ENCODE data around the gene ALDH3B1.

DNA sequence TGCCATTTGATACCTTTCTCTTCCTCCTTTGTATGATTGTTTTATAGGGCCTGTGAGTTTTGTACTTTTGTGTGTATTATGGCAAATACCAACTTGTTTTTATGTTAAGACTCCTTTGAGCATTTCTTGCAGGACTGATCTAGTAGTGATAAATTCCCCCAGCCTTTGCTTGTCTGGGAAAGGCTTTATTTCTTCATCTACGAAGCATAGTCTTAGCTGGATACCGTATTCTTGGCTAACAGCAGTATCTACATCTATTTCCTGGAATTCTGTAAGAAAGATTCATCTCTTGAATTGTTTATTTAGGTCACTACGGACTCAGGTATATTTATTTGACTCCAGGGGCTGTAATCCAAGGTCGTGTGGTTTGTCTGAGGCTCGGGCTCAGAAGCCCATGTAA, 14.4 kb downstream of the ALDH3B1 start:
- TF ChIP-seq, protein P1, sequence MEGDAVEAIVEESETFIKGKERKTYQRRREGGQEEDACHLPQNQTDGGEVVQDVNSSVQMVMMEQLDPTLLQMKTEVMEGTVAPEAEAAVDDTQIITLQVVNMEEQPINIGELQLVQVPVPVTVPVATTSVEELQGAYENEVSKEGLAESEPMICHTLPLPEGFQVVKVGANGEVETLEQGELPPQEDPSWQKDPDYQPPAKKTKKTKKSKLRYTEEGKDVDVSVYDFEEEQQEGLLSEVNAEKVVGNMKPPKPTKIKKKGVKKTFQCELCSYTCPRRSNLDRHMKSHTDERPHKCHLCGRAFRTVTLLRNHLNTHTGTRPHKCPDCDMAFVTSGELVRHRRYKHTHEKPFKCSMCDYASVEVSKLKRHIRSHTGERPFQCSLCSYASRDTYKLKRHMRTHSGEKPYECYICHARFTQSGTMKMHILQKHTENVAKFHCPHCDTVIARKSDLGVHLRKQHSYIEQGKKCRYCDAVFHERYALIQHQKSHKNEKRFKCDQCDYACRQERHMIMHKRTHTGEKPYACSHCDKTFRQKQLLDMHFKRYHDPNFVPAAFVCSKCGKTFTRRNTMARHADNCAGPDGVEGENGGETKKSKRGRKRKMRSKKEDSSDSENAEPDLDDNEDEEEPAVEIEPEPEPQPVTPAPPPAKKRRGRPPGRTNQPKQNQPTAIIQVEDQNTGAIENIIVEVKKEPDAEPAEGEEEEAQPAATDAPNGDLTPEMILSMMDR (IDR thresholded peaks at IDR 0.05; ENCODE audit: low read depth, low read length) = no peak
- TF ChIP-seq POLR2A (IDR thresholded peaks at IDR 0.05; ENCODE audit: extremely low read depth, insufficient read length) (no peak), MYC (IDR thresholded peaks at IDR 0.05; ENCODE audit: low read depth, low read length) (no peak)
- TF ChIP-seq, protein P2, sequence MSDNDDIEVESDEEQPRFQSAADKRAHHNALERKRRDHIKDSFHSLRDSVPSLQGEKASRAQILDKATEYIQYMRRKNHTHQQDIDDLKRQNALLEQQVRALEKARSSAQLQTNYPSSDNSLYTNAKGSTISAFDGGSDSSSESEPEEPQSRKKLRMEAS (IDR thresholded peaks at IDR 0.05; ENCODE audit: low read depth, low read length) = no peak
